H9 (cell line): Measurements from ENCODE around the gene ATP8A1. TPM values are rescaled to one million over a fixed set of nuclear protein-coding genes. Genes with fewer than 3 reads are reported as not detected.
"Not testable (repeated sequence)": the region's sequence is repeated elsewhere in the genome, so short reads cannot be mapped to it uniquely, and the experiment has no call there.

Experiments used
- DNase-seq: peaks from one replicate; pipeline ENCODE4 v3.0.0-alpha.2; 2017
- H2AFZ ChIP-seq: one replicate; pipeline ENCODE4 v1.6.1; 2013; ENCODE audit warnings: mild to moderate bottlenecking, low read length, control low read depth, moderate library complexity
- H2AK5ac ChIP-seq: 2 replicates; pipeline ENCODE4 v1.6.1; 2013; ENCODE audit warnings: low read length, control low read depth, mixed read lengths; ENCODE audit not compliant: insufficient read length
- H2BK120ac ChIP-seq: one replicate; pipeline ENCODE4 v1.6.1; 2013; ENCODE audit warnings: low read depth, mild to moderate bottlenecking, low read length, control low read depth, inconsistent platforms; ENCODE audit not compliant: poor library complexity, severe bottlenecking
- H2BK12ac ChIP-seq: 2 replicates; pipeline ENCODE4 v1.6.1; 2013; ENCODE audit warnings: low read length, control low read depth, mixed read lengths, low read depth; ENCODE audit not compliant: insufficient read length
- H2BK15ac ChIP-seq: 2 replicates; pipeline ENCODE4 v1.6.1; 2013; ENCODE audit warnings: low read depth, low read length, control low read depth
- H2BK20ac ChIP-seq: one replicate; pipeline ENCODE4 v1.6.1; 2013; ENCODE audit warnings: low read depth, mild to moderate bottlenecking, low read length, control low read depth, inconsistent platforms; ENCODE audit not compliant: poor library complexity, severe bottlenecking
- H2BK5ac ChIP-seq: 2 replicates; pipeline ENCODE4 v1.6.1; 2013; ENCODE audit warnings: low read length, control low read depth, mixed read lengths; ENCODE audit not compliant: insufficient read length
- H3K14ac ChIP-seq: 2 replicates; pipeline ENCODE4 v1.6.1; 2013; ENCODE audit warnings: low read length, control low read depth; ENCODE audit not compliant: insufficient read depth
- H3K18ac ChIP-seq: 2 replicates; pipeline ENCODE4 v1.6.1; 2013; ENCODE audit warnings: low read depth, mild to moderate bottlenecking, mixed read lengths, low read length, control low read depth; ENCODE audit not compliant: insufficient read length
- H3K23ac ChIP-seq: 2 replicates; pipeline ENCODE4 v1.6.1; 2013; ENCODE audit warnings: low read length, control low read depth, mixed read lengths, low read depth; ENCODE audit not compliant: insufficient read length
- H3K23me2 ChIP-seq: 2 replicates; pipeline ENCODE4 v1.6.1; 2013; ENCODE audit warnings: low read depth, mild to moderate bottlenecking, mixed read lengths, low read length, control low read depth; ENCODE audit not compliant: insufficient read length, poor library complexity, severe bottlenecking
- H3K27ac ChIP-seq: 2 replicates; pipeline ENCODE4 v1.5.1; 2013; ENCODE audit warnings: low read length, control low read depth, mixed read lengths, low read depth; ENCODE audit not compliant: insufficient read length
- H3K27me3 ChIP-seq: 2 replicates; pipeline ENCODE4 v1.6.1; 2013; ENCODE audit warnings: low read length, control low read depth, inconsistent platforms; ENCODE audit not compliant: insufficient read depth
- H3K4ac ChIP-seq: 2 replicates; pipeline ENCODE4 v1.6.1; 2013; ENCODE audit warnings: low read depth, mild to moderate bottlenecking, control low read depth, inconsistent platforms, low read length, moderate library complexity
- H3K4me1 ChIP-seq: 2 replicates; pipeline ENCODE4 v1.6.1; 2013; ENCODE audit warnings: low read length, control low read depth, inconsistent platforms; ENCODE audit not compliant: insufficient read depth
- H3K4me2 ChIP-seq: 2 replicates; pipeline ENCODE4 v1.6.1; 2013; ENCODE audit warnings: low read length, control low read depth, mixed read lengths; ENCODE audit not compliant: insufficient read length, insufficient read depth
- H3K56ac ChIP-seq: 2 replicates; pipeline ENCODE4 v1.6.1; 2013; ENCODE audit warnings: low read depth, mild to moderate bottlenecking, mixed read lengths, low read length, control low read depth; ENCODE audit not compliant: insufficient read length
- H3K79me1 ChIP-seq: 2 replicates; pipeline ENCODE4 v1.6.1; 2013; ENCODE audit warnings: low read depth, mild to moderate bottlenecking, moderate library complexity, low read length, control low read depth, inconsistent platforms; ENCODE audit not compliant: insufficient read depth, poor library complexity, severe bottlenecking
- H3K79me2 ChIP-seq: 2 replicates; pipeline ENCODE4 v1.6.1; 2013; ENCODE audit warnings: low read length, control low read depth, inconsistent platforms; ENCODE audit not compliant: insufficient read depth
- H3K9ac ChIP-seq: 2 replicates; pipeline ENCODE4 v1.6.1; 2013; ENCODE audit warnings: low read length, control low read depth, mixed read lengths; ENCODE audit not compliant: insufficient read length; ENCODE audit errors: extremely low read depth
- H3K9me3 ChIP-seq: one replicate; pipeline ENCODE4 v1.6.1; 2013; ENCODE audit warnings: low read depth, low read length, inconsistent platforms; ENCODE audit not compliant: control insufficient read depth
- H3T11ph ChIP-seq: one replicate; pipeline ENCODE4 v1.6.1; 2013; ENCODE audit warnings: mild to moderate bottlenecking, low read length, control low read depth, inconsistent platforms
- H4K20me1 ChIP-seq: one replicate; pipeline ENCODE4 v1.6.1; 2013; ENCODE audit not compliant: control insufficient read depth, insufficient read length, insufficient read depth
- H4K5ac ChIP-seq: 2 replicates; pipeline ENCODE4 v1.6.1; 2013; ENCODE audit warnings: low read depth, mild to moderate bottlenecking, mixed read lengths, low read length, control low read depth; ENCODE audit not compliant: insufficient read length
- H4K8ac ChIP-seq: replicated peaks from 2 replicates; pipeline ENCODE4 v1.6.1; 2013; ENCODE audit warnings: low read length, control low read depth, mixed read lengths, low read depth; ENCODE audit not compliant: insufficient read length
- H4K91ac ChIP-seq: 2 replicates; pipeline ENCODE4 v1.6.1; 2013; ENCODE audit warnings: low read depth, mild to moderate bottlenecking, moderate library complexity, mixed read lengths, low read length, control low read depth; ENCODE audit not compliant: insufficient read length
- H3K27ac Mint-ChIP-seq, 3 experiments: 2 replicates in 2 of 3; 3 replicates in 1 of 3; pipeline ENCODE4 v1.8.0; 2020 to 2021; ENCODE audit warnings: mixed read lengths in 3 of 3, mild to moderate bottlenecking in 1 of 3, moderate library complexity in 1 of 3
- H3K27me3 Mint-ChIP-seq: 2 replicates; pipeline ENCODE4 v1.8.0; 2021; ENCODE audit warnings: low read depth, mild to moderate bottlenecking, moderate library complexity, mixed read lengths
- H3K36me3 Mint-ChIP-seq, 3 experiments: 2 replicates in 2 of 3; 3 replicates in 1 of 3; pipeline ENCODE4 v1.8.0; 2020 to 2021; ENCODE audit warnings: low read depth in 3 of 3, mixed read lengths in 3 of 3; ENCODE audit not compliant: insufficient read depth in 1 of 3
- H3K4me1 Mint-ChIP-seq, 2 experiments: 2 replicates each; pipeline ENCODE4 v1.8.0; 2020; ENCODE audit warnings: mixed read lengths in 2 of 2
- H3K4me3 Mint-ChIP-seq, 2 experiments: 2 replicates in 1 of 2; 3 replicates in 1 of 2; pipeline ENCODE4 v1.8.0; 2020 to 2021; ENCODE audit warnings: mild to moderate bottlenecking in 2 of 2, mixed read lengths in 2 of 2, moderate library complexity in 1 of 2
- H3K9me3 Mint-ChIP-seq, 2 experiments: 2 replicates in 1 of 2; 3 replicates in 1 of 2; pipeline ENCODE4 v1.8.0; 2020; ENCODE audit warnings: mild to moderate bottlenecking in 2 of 2, mixed read lengths in 2 of 2, moderate library complexity in 1 of 2
- WGBS: extraction: QIAGEN DNeasy Blood & Tissue Kit; methylation state at CpG from one replicate; pipeline ENCODE4 v1.1.7; 2013; ENCODE audit warnings: missing lambda C conversion rate, low lambda C conversion rate, mixed read lengths; ENCODE audit not compliant: insufficient read length; ENCODE audit errors: extremely low coverage; 5-methylcytosine and 5-hydroxymethylcytosine counted together
- total RNA-seq: library from RNA; stranded (reverse); gene quantifications from 2 replicates; pipeline ENCODE4 v1.2.1, GENCODE V29; 2021
- TF ChIP-seq, protein P1 (sequence below): fragments of 200-600 bp; sonication (generic); conservative IDR thresholded peaks from 3 replicates; pipeline ENCODE4 v1.8.0; 2021; ENCODE audit warnings: antibody characterized with exemption, mild to moderate bottlenecking

Gene ATP8A1
- total RNA-seq, 1 experiment from 2014 or later = 5.1 TPM

DNA sequence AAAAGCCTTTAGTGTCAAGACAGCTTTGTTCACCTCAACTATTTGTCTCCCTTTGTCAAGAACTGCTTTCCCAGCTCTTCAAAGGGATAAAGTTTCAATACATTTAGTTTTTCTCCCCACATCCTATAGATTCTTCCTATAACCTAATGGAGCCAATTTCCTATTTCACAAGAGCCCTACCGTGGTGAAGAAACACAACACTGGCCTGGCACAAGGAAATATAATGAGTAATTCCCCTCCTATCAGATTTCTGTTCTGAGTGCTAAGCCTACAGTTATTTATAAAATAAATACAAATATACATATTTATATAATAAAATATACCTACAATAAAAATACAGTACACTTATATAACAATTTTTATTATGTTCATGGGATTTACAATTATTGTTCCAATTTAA, 169.7 kb downstream of the ATP8A1 start:
- no peak for DNase-seq
- Mint-ChIP-seq H3K4me1 (peaks cover 83% of the 10 kb centered on the region in 2 experiments), H3K36me3 (no peaks in the 10 kb centered on the region), H3K27ac (peak overlapping the region in 2 of 3 experiments; percentile 30 to 42; a peak in 1 of 7 replicates), H3K4me3 (no peak overlapping the region), H3K9me3 (no peaks in the 10 kb centered on the region), H3K27me3 (no peaks in the 10 kb centered on the region)
- Histone ChIP-seq H3K79me2 (no peaks in the 10 kb centered on the region), H2BK120ac (no peak overlapping the region), H4K20me1 (no peaks in the 10 kb centered on the region), H2BK15ac (no peak overlapping the region), H3K27ac (no peak overlapping the region), H3K14ac (no peak overlapping the region), H3K4me1 (peaks cover 22% of the 10 kb centered on the region; the same call in 1 of the 2 replicates), H3K18ac (no peak overlapping the region), H3K4me2 (no peak overlapping the region), H3K27me3 (no peaks in the 10 kb centered on the region), H3T11ph (no peak overlapping the region), H3K23ac (no peak overlapping the region), H4K91ac (no peak overlapping the region), H2AFZ (no peak overlapping the region), H2BK12ac (no peak overlapping the region), H2BK20ac (no peak overlapping the region), H3K79me1 (no peaks in the 10 kb centered on the region), H3K23me2 (no peaks in the 10 kb centered on the region), H4K8ac (no peak overlapping the region), H3K4ac (no peak overlapping the region), H4K5ac (no peak overlapping the region), H2BK5ac (no peak overlapping the region), H3K9ac (no peak overlapping the region), H3K56ac (no peak overlapping the region), H2AK5ac (no peak overlapping the region), H3K9me3 (no peaks in the 10 kb centered on the region)
- TF ChIP-seq, protein P1, sequence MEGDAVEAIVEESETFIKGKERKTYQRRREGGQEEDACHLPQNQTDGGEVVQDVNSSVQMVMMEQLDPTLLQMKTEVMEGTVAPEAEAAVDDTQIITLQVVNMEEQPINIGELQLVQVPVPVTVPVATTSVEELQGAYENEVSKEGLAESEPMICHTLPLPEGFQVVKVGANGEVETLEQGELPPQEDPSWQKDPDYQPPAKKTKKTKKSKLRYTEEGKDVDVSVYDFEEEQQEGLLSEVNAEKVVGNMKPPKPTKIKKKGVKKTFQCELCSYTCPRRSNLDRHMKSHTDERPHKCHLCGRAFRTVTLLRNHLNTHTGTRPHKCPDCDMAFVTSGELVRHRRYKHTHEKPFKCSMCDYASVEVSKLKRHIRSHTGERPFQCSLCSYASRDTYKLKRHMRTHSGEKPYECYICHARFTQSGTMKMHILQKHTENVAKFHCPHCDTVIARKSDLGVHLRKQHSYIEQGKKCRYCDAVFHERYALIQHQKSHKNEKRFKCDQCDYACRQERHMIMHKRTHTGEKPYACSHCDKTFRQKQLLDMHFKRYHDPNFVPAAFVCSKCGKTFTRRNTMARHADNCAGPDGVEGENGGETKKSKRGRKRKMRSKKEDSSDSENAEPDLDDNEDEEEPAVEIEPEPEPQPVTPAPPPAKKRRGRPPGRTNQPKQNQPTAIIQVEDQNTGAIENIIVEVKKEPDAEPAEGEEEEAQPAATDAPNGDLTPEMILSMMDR = no peak
- WGBS = no CpG with 5 or more reads among the region's 1 CpG

DNA sequence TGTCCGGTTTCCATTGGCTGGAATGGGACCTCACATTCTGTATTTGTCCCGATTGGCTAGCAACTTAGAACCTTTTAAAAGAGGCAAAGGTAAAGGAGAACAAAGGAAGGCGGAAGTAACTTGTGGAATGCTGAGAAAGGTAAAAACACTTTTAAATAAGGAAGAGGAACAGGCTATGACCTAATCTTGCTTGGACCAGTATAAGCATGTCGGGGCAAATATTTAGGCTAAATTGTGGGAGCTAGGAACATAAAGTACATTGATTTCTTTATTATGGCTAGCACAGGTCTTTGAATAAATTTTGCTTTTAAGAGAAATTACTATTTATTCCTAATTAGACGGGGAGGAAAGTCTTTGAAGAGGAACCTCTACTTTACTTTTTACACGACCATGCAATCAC, 170.7 kb downstream of the ATP8A1 start:
- H3K27ac ChIP-seq, H3K79me2 ChIP-seq, H3K23me2 ChIP-seq, H3K9me3 Mint-ChIP-seq, H2BK120ac ChIP-seq, H3K9ac ChIP-seq, H2BK12ac ChIP-seq, H3K18ac ChIP-seq, DNase-seq, H3K27me3 Mint-ChIP-seq, H3K23ac ChIP-seq, H3K27me3 ChIP-seq, H2BK20ac ChIP-seq, H4K5ac ChIP-seq, H3K4ac ChIP-seq, H3K14ac ChIP-seq, H4K20me1 ChIP-seq, H3K79me1 ChIP-seq, H2BK5ac ChIP-seq, H4K91ac ChIP-seq, H3K56ac ChIP-seq, H3T11ph ChIP-seq, H3K9me3 ChIP-seq, H2AK5ac ChIP-seq, H2BK15ac ChIP-seq, H3K36me3 Mint-ChIP-seq, H3K4me2 ChIP-seq, H4K8ac ChIP-seq, H3K4me3 Mint-ChIP-seq, H2AFZ ChIP-seq: not testable (repeated sequence)
- WGBS = no CpG with 5 or more reads among the region's 6 CpGs
- peaks cover 79 to 82% of the 10 kb centered on the region in 2 experiments for H3K4me1 Mint-ChIP-seq
- peaks cover 22% of the 10 kb centered on the region; the same call in 1 of the 2 replicates for H3K4me1 ChIP-seq
- peak overlapping the region; percentile 31 to 62 (median 44); a peak in 6 of 7 replicates for H3K27ac Mint-ChIP-seq
